Mesodermal cell (in vitro differentiated cells): Measurements from ENCODE around the gene SPIB.

Experiments
- H3K27ac ChIP-seq: 2 replicates; pipeline ENCODE4 v1.7.0; 2013; ENCODE audit warnings: mild to moderate bottlenecking, low read depth, low read length, moderate library complexity; ENCODE audit not compliant: severe bottlenecking
- H3K36me3 ChIP-seq: 2 replicates; pipeline ENCODE4 v1.7.1; 2013; ENCODE audit warnings: mild to moderate bottlenecking, low read length, moderate library complexity; ENCODE audit not compliant: control insufficient read depth, insufficient read depth
- H3K4me1 ChIP-seq: one replicate; pipeline ENCODE4 v1.7.1; 2013; ENCODE audit warnings: mild to moderate bottlenecking, low read length; ENCODE audit not compliant: insufficient read depth, control insufficient read depth, poor library complexity, severe bottlenecking
- H3K4me3 ChIP-seq: 2 replicates; pipeline ENCODE4 v1.7.0; 2013; ENCODE audit warnings: low read length, control low read depth, mild to moderate bottlenecking; ENCODE audit not compliant: insufficient read depth, poor library complexity, severe bottlenecking; ENCODE audit errors: extremely low read depth
- H3K9me3 ChIP-seq: 2 replicates; pipeline ENCODE4 v1.7.1; 2013; ENCODE audit warnings: mild to moderate bottlenecking, low read length, moderate library complexity; ENCODE audit not compliant: control insufficient read depth
- WGBS, 2 experiments: methylation state at CpG; one replicate each; pipeline ENCODE4 v1.1.5; 2013; ENCODE audit warnings: missing lambda C conversion rate in 2 of 2; ENCODE audit not compliant: insufficient coverage in 2 of 2; 5-methylcytosine and 5-hydroxymethylcytosine counted together

Gene SPIB

DNA sequence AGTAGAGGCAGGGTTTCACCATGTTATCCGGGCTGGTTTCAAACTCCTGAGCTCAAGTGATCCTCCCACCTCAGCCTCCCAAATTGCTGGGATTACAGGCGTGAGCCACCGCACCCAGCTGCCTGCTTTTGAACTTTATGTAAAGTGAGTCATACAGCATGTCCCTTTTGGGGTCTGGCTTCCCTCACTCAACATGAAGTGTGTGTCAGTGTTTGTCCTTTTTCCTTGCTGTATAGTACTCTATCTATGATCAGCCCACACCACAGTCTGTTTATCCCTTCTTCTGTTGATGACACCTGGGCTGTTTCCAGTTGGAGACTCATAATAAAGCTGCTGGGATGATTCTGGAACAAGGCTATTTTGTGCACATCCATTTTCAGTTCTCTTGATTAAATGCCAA is 2.1 kb downstream of the SPIB start:
- WGBS, 2 experiments: 0 to 67% methylated on average over 1 to 3 of the region's 3 CpGs
- no peak overlapping the region for H3K4me3 ChIP-seq

DNA sequence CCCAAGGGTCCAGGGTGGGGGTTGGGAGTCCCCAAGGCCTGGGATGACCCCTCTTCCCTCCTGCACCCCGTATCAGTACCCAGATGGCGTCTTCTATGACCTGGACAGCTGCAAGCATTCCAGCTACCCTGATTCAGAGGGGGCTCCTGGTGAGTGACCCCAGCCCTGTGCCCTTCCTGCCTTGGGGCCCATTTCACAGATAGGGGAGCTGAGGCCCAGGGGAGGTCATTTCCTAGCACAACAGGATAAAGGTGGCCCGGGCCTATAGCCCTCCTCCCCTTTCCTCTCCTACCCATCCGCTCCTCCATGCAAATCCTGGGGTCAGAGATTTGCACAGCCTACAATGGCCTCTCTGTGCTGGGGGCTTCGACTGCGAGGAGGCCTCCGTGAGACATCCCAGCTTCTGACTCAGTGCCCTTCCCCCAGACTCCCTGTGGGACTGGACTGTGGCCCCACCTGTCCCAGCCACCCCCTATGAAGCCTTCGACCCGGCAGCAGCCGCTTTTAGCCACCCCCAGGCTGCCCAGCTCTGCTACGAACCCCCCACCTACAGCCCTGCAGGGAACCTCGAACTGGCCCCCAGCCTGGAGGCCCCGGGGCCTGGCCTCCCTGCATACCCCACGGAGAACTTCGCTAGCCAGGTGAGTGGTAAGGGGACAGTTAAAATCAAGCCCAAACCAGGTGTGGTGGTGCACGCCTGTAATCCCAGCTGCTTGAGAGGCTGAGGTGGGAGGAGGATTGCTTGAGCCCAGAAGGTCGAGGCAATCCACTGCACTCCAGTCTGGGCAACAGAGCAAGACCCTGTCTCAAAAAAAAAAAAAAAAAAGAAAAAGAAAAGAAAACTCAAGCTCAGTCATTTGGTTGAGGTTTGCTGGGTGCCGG is 3.9 kb downstream of the SPIB start:
- H3K4me1 ChIP-seq: peaks cover 11% of the 10 kb centered on the region
- no peaks in the 10 kb centered on the region for H3K36me3 ChIP-seq
- WGBS, 2 experiments: 87 to 92% methylated on average over 10 to 11 of the region's 18 CpGs
- H3K9me3 ChIP-seq: no peaks in the 10 kb centered on the region
- H3K27ac ChIP-seq: no peak overlapping the region
- no peak overlapping the region for H3K4me3 ChIP-seq

More for the DNA sequence above, 2.1 kb downstream of the SPIB start:
- Histone ChIP-seq H3K9me3 (no peaks in the 10 kb centered on the region), H3K27ac (no peak overlapping the region), H3K36me3 (no peaks in the 10 kb centered on the region), H3K4me1 (peaks cover 11% of the 10 kb centered on the region)

DNA sequence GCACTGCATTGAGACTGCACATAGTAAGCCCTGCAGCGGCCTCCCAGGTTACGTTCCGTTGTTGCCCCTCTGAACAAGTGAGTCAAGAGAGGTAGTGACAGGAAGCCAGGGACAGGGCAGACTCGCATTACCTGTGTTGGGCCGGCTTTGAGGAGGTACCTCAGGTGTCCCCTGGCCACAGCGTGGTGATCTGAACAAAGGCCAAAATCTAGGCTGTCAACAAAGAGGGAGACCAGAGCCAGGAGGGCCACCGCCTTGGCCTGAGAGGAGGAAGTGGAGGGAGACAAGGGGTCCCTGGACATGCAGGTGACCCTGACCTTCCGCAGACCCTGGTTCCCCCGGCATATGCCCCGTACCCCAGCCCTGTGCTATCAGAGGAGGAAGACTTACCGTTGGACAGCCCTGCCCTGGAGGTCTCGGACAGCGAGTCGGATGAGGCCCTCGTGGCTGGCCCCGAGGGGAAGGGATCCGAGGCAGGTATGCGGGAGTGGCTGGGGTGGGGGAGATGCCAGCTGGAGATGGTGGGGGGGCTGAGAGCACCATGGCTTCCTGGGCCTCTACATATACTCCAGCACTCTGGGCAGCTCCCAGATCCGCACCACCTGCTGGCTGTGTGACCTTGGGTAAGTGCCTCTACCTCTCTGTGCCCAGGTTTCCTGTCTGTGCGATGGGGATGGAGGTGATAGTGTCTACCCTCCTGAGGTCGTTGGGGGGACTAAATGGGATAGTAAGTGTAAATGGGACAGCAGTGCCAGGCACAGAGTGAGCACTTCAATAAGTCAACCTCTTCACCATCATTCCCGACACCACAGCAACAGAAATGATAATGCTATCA is 4.8 kb downstream of the SPIB start:
- H3K36me3 ChIP-seq: no peaks in the 10 kb centered on the region
- 93 to 95% methylated on average over 12 to 18 of the region's 22 CpGs for WGBS, 2 experiments

DNA sequence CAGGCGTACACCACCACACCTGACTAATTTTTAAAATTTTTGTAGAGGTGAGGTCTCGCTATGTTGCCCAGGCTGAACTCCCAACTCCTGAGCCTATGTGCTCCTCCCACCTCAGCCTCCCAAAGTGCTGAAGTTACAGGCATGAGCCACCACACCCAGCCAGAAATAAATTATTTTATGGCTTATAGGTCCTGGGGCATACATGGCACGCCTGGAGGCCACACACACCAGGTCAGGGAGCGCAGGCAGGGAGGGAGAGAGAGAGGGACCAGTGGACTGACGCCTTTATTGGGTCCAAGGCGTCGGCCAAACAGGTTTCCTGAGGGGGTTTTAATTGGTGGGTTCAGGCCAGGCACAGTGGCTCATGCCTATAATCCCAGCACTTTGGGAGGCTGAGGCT is 6.8 kb downstream of the SPIB start:
- H3K9me3 ChIP-seq: no peaks in the 10 kb centered on the region
- H3K4me3 ChIP-seq: no peak overlapping the region
- H3K4me1 ChIP-seq: no peaks in the 10 kb centered on the region
- no peaks in the 10 kb centered on the region for H3K36me3 ChIP-seq
- H3K27ac ChIP-seq: no peak overlapping the region
- WGBS, 2 experiments: 65 to 97% methylated on average over 3 to 6 of the region's 7 CpGs

More for the DNA sequence above, 4.8 kb downstream of the SPIB start:
- Histone ChIP-seq H3K4me3 (no peak overlapping the region), H3K9me3 (no peaks in the 10 kb centered on the region), H3K4me1 (peaks cover 8% of the 10 kb centered on the region), H3K27ac (no peak overlapping the region)

DNA sequence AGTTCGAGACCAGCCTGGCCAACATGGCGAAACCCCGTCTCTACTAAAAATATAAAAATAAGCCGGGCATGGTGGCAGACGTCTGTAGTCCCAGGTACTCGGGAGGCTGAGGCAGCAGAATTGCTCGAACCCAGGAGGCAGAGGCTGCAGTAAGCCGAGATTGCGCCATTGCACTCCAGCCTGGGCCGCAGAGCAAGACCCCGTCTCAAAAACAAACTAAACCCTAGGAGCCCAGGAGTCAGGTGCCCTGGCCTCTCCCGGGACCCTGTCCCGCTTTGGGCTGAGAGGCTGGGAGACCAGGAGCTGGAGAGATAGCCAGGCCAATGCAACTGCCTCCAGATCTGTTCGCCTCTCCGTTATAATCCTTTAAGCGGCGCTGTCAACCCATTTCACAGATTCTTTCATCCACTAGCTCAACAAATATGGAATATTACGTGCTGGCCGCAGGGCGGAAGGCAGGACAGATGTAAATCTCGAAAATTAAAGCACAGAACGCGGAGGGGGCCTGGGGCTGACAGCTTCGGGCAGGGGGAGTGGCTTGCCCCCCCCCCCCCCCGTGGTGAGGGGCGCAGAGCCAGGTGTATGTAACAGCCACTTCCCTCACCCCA is 8.7 kb downstream of the SPIB start:
- 94 to 95% methylated on average over 11 to 17 of the region's 26 CpGs for WGBS, 2 experiments
- H3K4me1 ChIP-seq: peaks cover 1% of the 10 kb centered on the region
- no peaks in the 10 kb centered on the region for H3K36me3 ChIP-seq
- H3K9me3 ChIP-seq: no peaks in the 10 kb centered on the region
- H3K27ac ChIP-seq: no peak overlapping the region
- no peak overlapping the region for H3K4me3 ChIP-seq

DNA sequence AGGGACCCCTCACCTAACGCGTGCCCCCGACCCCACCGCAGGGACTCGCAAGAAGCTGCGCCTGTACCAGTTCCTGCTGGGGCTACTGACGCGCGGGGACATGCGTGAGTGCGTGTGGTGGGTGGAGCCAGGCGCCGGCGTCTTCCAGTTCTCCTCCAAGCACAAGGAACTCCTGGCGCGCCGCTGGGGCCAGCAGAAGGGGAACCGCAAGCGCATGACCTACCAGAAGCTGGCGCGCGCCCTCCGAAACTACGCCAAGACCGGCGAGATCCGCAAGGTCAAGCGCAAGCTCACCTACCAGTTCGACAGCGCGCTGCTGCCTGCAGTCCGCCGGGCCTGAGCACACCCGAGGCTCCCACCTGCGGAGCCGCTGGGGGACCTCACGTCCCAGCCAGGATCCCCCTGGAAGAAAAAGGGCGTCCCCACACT is 9.3 kb downstream of the SPIB start:
- Histone ChIP-seq H3K27ac (no peak overlapping the region), H3K36me3 (no peaks in the 10 kb centered on the region), H3K4me3 (no peak overlapping the region), H3K4me1 (peaks cover 3% of the 10 kb centered on the region), H3K9me3 (no peaks in the 10 kb centered on the region)
- 87 to 92% methylated on average over 35 to 38 of the region's 38 CpGs for WGBS, 2 experiments

DNA sequence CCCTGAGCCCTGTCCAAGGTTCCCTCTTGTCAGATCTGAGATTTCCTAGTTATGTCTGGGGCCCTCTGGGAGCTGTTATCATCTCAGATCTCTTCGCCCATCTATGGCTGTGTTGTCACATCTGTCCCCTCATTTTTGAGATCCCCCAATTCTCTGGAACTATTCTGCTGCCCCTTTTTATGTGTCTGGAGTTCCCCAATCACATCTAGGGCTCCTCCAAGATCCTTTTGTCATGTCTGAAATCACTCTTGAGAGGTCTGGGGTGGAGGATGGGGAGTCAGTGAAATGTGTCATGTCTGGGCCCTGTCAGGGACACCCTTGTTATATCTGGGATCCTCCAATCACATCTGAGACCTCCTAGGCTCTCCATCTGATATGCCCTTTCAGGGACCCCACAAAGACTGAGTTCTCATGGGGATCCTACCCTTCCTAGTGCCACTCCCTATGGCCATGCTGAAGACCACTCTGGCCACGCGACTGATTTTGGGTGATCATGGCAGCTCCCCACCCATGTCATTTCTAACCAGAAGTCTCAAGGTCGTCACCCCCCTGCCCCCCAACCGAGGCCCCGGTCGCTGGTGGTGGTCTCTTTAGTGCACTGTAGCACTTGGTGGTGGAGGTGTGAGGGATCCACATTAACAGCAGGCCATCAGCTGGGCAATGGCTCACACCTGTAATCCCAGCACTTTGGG is 10.2 kb downstream of the SPIB start:
- 86 to 92% methylated on average over 5 to 7 of the region's 7 CpGs for WGBS, 2 experiments
- Histone ChIP-seq H3K27ac (no peak overlapping the region), H3K9me3 (no peaks in the 10 kb centered on the region)

DNA sequence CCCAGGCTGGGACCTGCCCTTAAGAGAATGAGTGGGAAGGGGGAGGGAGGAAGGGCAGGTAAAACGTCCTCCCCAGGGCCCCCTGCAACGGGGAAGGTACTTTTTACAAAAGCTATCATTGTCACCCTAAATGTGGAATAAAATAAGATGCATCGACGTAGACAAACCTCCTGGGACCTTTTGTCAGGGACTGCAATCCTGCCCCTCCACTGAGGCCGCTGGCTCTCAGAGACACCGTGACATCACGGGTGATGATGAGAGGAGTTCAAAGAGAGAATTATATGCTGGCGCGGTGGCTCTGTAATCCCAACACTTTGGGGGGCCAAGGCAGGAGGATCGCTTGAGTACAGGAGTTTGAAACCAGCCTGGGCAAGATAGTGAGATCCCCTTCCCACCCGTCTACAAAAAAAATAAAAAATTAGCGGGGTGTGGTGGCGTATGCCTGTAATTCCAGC is 12.2 kb downstream of the SPIB start:
- H3K4me1 ChIP-seq: peaks cover 3% of the 10 kb centered on the region
- H3K4me3 ChIP-seq: peak overlapping the region; percentile 50
- 62 to 81% methylated on average over 5 to 9 of the region's 13 CpGs for WGBS, 2 experiments
- H3K27ac ChIP-seq: no peak overlapping the region
- H3K9me3 ChIP-seq: no peaks in the 10 kb centered on the region
- no peaks in the 10 kb centered on the region for H3K36me3 ChIP-seq

More for the DNA sequence above, 10.2 kb downstream of the SPIB start:
- Histone ChIP-seq H3K36me3 (no peaks in the 10 kb centered on the region), H3K4me1 (peaks cover 3% of the 10 kb centered on the region), H3K4me3 (no peak overlapping the region)

DNA sequence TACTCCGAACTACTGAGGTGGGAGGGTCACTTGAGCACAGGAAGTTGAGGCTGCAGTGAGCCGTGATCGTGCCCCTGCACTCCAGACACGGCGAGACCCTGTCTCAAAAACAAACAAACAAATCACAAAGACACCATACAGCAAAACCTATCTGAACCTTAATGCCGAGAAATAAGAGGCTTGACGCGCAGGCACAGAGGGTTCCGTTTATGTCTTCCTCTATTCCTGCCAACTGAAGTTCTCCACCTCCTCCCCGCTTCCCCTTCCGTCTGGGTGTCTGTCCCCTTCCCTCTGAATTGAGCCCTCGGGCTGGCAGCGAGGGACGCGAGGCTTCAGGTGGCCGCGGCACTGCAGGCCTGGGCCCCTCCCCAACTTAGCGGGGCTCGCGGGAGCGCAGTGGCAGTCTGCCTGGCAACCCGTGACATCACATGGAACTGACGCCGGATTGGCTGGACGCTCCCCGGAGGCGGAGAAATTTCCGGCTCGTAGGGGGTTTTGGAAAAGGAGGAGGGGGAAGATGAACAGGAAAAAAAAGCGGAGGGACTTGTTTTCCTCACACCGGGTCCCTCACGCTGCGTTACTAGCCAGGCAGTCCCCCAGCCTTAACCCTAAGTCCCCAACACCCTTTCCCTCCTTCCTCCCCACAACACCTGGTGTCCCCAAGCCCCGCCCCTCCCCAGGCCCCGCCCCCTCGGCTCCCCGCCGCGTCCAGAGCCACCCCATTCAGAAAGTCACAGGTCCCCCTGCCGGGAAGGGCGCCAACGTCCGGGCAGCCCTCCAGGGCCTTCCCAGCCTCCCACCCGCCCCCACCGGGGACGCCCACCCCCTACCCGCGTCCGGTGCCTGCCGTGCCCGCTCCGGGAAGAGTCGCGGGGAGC is 12.8 kb downstream of the SPIB start:
- peak overlapping the region; percentile 10 for H3K27ac ChIP-seq
- peaks cover 3% of the 10 kb centered on the region for H3K4me1 ChIP-seq
- peak overlapping the region; percentile 50 for H3K4me3 ChIP-seq
- 5 to 8% methylated on average over 19 to 20 of the region's 54 CpGs for WGBS, 2 experiments
- no peaks in the 10 kb centered on the region for H3K9me3 ChIP-seq
- no peaks in the 10 kb centered on the region for H3K36me3 ChIP-seq
